Testis (tissue), 3 donors: ENCODE results near the gene ZDHHC17. TPM values are rescaled to one million over a fixed set of nuclear protein-coding genes. Genes with fewer than 3 reads are reported as not detected.

Source experiments
- DNase-seq: peaks from one replicate; pipeline ENCODE4 v3.0.0-alpha.2; 2019
- H3K27ac ChIP-seq, 2 donors: fragments of 200-600 bp; sonication (generic); one replicate each; pipeline ENCODE4 v1.5.1; 2019
- H3K27me3 ChIP-seq: fragments of 200-600 bp; sonication (generic); one replicate; pipeline ENCODE4 v1.5.1; 2019
- H3K36me3 ChIP-seq: fragments of 200-600 bp; sonication (generic); one replicate; pipeline ENCODE4 v1.5.1; 2017; ENCODE audit warnings: low read depth; ENCODE audit errors: missing control alignments
- H3K4me1 ChIP-seq: fragments of 200-600 bp; sonication (generic); one replicate; pipeline ENCODE4 v1.5.1; 2019
- H3K4me3 ChIP-seq, 2 donors: fragments of 200-600 bp; sonication (generic); one replicate each; pipeline ENCODE4 v1.5.1; 2017 to 2019
- H3K9me3 ChIP-seq: fragments of 200-600 bp; sonication (generic); one replicate; pipeline ENCODE4 v1.5.1; 2017
- POLR2A ChIP-seq: fragments of 450-650 bp; IDR thresholded peaks from one replicate; pipeline ENCODE4 v1.6.1; 2017; ENCODE audit warnings: antibody characterized with exemption, mild to moderate bottlenecking, moderate library complexity
- WGBS, 2 donors: methylation state at CpG; one replicate each; pipeline ENCODE4 v1.1.5; 2018; 5-methylcytosine and 5-hydroxymethylcytosine counted together
- intact Hi-C: fragments of 100-400 bp; cut with DNase I; formaldehyde crosslinking; loops from one replicate; pipeline ENCODE4 v1.15.1; 2023; ENCODE audit warnings: low total_unique reads
- polyA plus RNA-seq: library from polyadenylated mRNA; stranded (reverse); fragments of 350-450 nt; fragmentation: Illumina TruSeq; extraction: RNeasy Lipid Tissue Mini Kit (QIAGEN cat#74804); gene quantifications from one replicate; pipeline ENCODE4 v1.2.3, GENCODE V29; 2014; ENCODE audit warnings: low read depth, low replicate concordance; ENCODE audit not compliant: insufficient read depth
- total RNA-seq, 2 donors: library from RNA; depleted of rRNA; stranded (reverse); fragments of >200 nt; gene quantifications; one replicate each; pipeline ENCODE4 v1.2.3, GENCODE V29; 2016
- TF ChIP-seq, protein P1 (sequence below), 3 experiments: fragments of 450-650 bp in 2 of 3; fragments of 200-600 bp in 1 of 3; sonication (generic) in 1 of 3; IDR thresholded peaks; one replicate each; pipeline ENCODE4 v1.5.1; 2016 to 2019; ENCODE audit warnings: antibody characterized with exemption in 3 of 3, mild to moderate bottlenecking in 2 of 3, moderate library complexity in 1 of 3

Gene ZDHHC17
- total and polyA plus RNA-seq, 3 donors from 2014 or later = 32.3 to 65.4 (median 59.3) TPM

DNA sequence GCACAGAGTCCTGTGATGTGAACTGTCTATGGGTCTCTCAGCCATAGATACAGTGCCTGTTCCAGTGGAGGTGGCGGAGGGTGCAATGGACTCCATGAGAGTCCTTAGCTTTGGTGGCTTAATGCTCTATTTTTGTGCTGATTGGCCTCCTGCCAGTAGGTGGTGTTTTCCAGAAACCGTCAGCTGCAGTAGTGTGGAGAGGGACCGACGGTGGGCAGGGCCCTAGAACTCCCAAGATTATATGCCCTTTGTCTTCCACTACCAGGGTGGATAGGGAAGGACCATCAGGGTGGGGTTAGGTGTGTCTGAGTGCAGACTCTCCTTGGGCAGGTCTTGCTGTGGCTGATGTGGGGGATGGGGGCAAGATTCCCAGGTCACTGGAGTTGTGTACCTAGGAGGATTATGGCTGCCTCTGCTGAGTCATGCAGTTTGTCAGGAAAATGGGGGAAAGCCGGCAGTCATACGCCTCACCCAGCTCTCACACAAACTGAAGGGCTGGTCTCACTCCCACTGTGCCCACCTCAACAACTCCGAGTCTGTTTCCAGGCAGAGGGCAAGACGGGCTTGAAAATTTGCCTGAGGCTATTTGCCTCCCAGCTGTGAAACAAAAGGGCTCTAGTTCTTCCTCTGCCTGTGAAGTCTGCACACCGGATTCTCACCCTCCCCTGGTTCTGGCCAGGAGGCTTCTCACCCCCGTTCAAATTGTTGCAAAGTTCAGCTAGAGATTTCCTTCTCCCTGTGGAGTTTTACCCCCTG, 24.9 kb upstream of the ZDHHC17 start:
- no peak overlapping the region for H3K27ac ChIP-seq
- TF ChIP-seq, protein P1, sequence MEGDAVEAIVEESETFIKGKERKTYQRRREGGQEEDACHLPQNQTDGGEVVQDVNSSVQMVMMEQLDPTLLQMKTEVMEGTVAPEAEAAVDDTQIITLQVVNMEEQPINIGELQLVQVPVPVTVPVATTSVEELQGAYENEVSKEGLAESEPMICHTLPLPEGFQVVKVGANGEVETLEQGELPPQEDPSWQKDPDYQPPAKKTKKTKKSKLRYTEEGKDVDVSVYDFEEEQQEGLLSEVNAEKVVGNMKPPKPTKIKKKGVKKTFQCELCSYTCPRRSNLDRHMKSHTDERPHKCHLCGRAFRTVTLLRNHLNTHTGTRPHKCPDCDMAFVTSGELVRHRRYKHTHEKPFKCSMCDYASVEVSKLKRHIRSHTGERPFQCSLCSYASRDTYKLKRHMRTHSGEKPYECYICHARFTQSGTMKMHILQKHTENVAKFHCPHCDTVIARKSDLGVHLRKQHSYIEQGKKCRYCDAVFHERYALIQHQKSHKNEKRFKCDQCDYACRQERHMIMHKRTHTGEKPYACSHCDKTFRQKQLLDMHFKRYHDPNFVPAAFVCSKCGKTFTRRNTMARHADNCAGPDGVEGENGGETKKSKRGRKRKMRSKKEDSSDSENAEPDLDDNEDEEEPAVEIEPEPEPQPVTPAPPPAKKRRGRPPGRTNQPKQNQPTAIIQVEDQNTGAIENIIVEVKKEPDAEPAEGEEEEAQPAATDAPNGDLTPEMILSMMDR (IDR thresholded peaks at IDR 0.05) = no peak
- H3K4me1 ChIP-seq = no peaks in the 10 kb centered on the region
- intact Hi-C loops = no loop called here
- no peak overlapping the region for H3K4me3 ChIP-seq
- no peaks in the 10 kb centered on the region for H3K9me3 ChIP-seq
- no peaks in the 10 kb centered on the region for H3K36me3 ChIP-seq
- no peak for DNase-seq
- WGBS, 2 donors = 84 to 87% methylated on average over 9 to 10 of the region's 10 CpGs
- no peaks in the 10 kb centered on the region for H3K27me3 ChIP-seq

DNA sequence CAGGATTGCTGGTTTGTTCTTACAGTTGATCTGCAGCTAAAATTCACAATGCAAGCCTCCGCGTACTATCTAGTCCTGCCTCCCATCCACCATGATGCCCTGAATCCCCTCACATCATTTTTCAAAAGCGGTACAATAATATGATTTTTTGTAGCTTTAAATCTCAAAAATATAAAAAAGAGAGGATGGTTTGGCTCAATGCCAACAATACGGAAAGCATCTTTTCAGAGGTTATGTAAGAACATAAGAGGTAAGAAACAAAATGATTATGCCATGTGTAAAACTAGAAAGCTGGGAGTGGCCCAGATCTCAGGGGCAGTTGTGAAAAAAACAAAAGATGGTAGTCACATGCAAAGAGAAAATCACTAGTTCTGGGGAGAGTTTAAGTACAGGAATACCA, 24.0 kb upstream of the ZDHHC17 start:
- Histone ChIP-seq H3K27me3 (no peaks in the 10 kb centered on the region), H3K4me1 (no peaks in the 10 kb centered on the region), H3K36me3 (no peaks in the 10 kb centered on the region), H3K27ac (no peak overlapping the region), H3K4me3 (no peak overlapping the region), H3K9me3 (no peaks in the 10 kb centered on the region)
- TF ChIP-seq POLR2A = no peak
- 56 to 57% methylated on average over 4 of the region's 4 CpGs for WGBS, 2 donors
- intact Hi-C loops = no loop called here
- no peak for DNase-seq

DNA sequence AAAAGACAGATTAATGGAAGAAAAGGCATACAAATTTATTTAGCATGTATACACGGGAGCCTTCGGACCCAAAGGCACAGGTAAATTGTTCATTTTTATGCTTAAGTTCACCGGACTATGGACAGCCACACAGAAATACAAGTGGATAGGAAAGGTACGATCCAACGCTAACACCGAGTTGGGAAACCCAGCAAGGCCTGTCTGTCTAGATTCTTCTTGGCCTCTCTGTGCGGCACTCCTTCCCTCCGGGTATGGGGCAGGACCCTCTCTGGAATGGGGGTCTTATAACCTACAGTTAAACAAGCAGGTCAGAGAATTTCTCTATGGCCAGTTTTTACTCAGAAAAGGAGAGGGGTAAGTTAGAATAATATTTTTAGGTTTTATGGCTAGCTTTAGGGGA, 23.4 kb upstream of the ZDHHC17 start:
- intact Hi-C loops = no loop called here
- H3K27ac ChIP-seq = no peak overlapping the region
- no peaks in the 10 kb centered on the region for H3K27me3 ChIP-seq
- no peak for DNase-seq
- TF ChIP-seq POLR2A = no peak
- TF ChIP-seq, protein P1 (IDR thresholded peaks at IDR 0.05) = no peak
- no peaks in the 10 kb centered on the region for H3K9me3 ChIP-seq
- WGBS, 2 donors = 95 to 96% methylated on average over 8 of the region's 8 CpGs
- no peaks in the 10 kb centered on the region for H3K4me1 ChIP-seq
- no peak overlapping the region for H3K4me3 ChIP-seq
- H3K36me3 ChIP-seq = no peaks in the 10 kb centered on the region

DNA sequence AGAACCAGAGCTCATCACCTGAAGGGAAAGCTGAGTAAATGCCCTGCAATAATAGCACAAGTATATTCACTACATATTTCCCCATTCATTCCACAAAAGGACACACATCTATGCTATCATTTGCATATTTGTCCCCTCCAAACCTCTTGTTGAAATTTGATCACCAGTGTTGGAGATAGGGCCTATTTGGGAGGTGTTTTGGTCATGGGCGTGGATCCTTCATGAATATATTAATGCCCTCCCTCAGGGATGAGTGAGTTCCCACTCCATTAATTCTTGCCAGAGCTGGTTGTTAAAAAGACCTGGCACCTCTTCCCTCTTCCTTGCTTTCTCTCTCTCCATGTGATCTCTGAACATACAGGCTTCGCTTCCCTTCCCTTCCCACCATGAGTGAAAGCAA, 18.6 kb upstream of the ZDHHC17 start:
- no peak for DNase-seq
- Histone ChIP-seq H3K4me3 (no peak overlapping the region), H3K27ac (no peak overlapping the region), H3K9me3 (no peaks in the 10 kb centered on the region), H3K36me3 (no peaks in the 10 kb centered on the region), H3K4me1 (no peaks in the 10 kb centered on the region), H3K27me3 (no peaks in the 10 kb centered on the region)
- TF ChIP-seq, protein P1 (IDR thresholded peaks at IDR 0.05) = no peak
- TF ChIP-seq POLR2A = no peak
- WGBS, 2 donors = 100% methylated on average over 2 of the region's 2 CpGs
- intact Hi-C loops = no loop called here

DNA sequence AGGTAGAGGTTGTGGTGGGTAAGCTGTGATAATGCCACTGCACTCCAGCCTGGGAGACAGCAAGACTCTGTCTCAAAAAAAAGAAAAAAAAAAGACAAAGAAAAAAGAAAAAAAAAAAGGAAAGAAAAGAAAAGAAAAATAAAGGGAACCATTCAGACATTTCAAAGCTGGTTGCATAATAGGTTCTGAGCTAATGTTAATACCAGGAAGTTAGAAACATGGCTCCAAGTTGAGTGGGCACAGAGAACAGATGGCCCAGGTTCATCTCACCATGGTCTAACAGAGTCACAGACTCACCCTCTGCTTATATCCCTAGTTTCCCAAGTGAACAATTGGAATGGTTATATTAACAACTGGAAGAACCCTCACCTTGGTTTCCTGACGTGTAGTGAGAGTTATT, 17.4 kb upstream of the ZDHHC17 start:
- Histone ChIP-seq H3K27ac (no peak overlapping the region), H3K4me1 (no peaks in the 10 kb centered on the region), H3K36me3 (no peaks in the 10 kb centered on the region), H3K27me3 (no peaks in the 10 kb centered on the region), H3K9me3 (no peaks in the 10 kb centered on the region), H3K4me3 (no peak overlapping the region)
- DNase-seq = no peak
- intact Hi-C loops = no loop called here
- WGBS, 2 donors = 71 to 76% methylated on average over 1 of the region's 1 CpG
- TF ChIP-seq POLR2A = no peak
- TF ChIP-seq, protein P1 (IDR thresholded peaks at IDR 0.05) = no peak
